GM12874 (cell line): ENCODE results near the gene NADSYN1.

Experiments
- CTCF ChIP-seq: IDR thresholded peaks from 2 replicates; pipeline ENCODE4 v1.5.1; 2011; ENCODE audit warnings: low read depth, mild to moderate bottlenecking, control low read depth, low read length, moderate library complexity; ENCODE audit not compliant: insufficient read depth

The NADSYN1 gene

GRCh38 chr11:71442123-71442522, 10.9 kb upstream of the NADSYN1 start:
- TF ChIP-seq CTCF = no peak

- TF ChIP-seq CTCF = no peak
These were observed 10.1 kb upstream of the NADSYN1 start for GRCh38 chr11:71442880-71443279.

- TF ChIP-seq CTCF = no peak
These were observed 9.1 kb upstream of the NADSYN1 start for GRCh38 chr11:71443736-71444445.

- TF ChIP-seq CTCF = no peak
These were observed 8.2 kb upstream of the NADSYN1 start for GRCh38 chr11:71444811-71445210.

- TF ChIP-seq CTCF = no peak
These were observed 6.9 kb upstream of the NADSYN1 start for GRCh38 chr11:71446150-71446549.

GRCh38 chr11:71446942-71447688, 5.9 kb upstream of the NADSYN1 start:
- TF ChIP-seq CTCF = no peak

GRCh38 chr11:71447791-71448256, 5.2 kb upstream of the NADSYN1 start:
- no peak for TF ChIP-seq CTCF
